Endothelial cell of umbilical vein (primary cell): ENCODE measurements around the gene ZMYM4. TPM values are rescaled to one million over a fixed set of nuclear protein-coding genes. Genes with fewer than 3 reads are reported as not detected.

ENCODE experiments used
- BruUV-seq: library from RNA; stranded (reverse); fragments of 400-500 nt; replicated peaks from 2 replicates; lab custom pipeline; 2021; lab: Mats Ljungman, UMichigan
- CTCF ChIA-PET: fragments of 300-600, 350-600 bp; sonication (Branson Sonifier 250); formaldehyde crosslinking; loops from one replicate; lab custom pipeline; 2021; ENCODE audit warnings: antibody characterized with exemption, inconsistent platforms; lab: Charles Lee
- POLR2A ChIA-PET: fragments of 300-600, 350-600 bp; sonication (Branson Sonifier 250); formaldehyde crosslinking; loops from one replicate; lab custom pipeline; 2021; ENCODE audit warnings: antibody characterized with exemption, inconsistent platforms; lab: Charles Lee
- DNase-seq: peaks from one replicate; pipeline ENCODE4 v3.0.0-alpha.2; 2011; ENCODE audit warnings: low read depth, low spot score
- FAIRE-seq: peaks from 2 replicates; lab custom pipeline; 2011; peaks lifted over from hg19 to GRCh38; lab: Jason Lieb, UNC
- H2AFZ ChIP-seq: 2 replicates; pipeline ENCODE4 v1.6.0; 2012; ENCODE audit warnings: low read depth, low read length, control low read depth, inconsistent platforms
- H3K27ac ChIP-seq: 2 replicates; pipeline ENCODE4 v1.5.1; 2011; ENCODE audit warnings: low read depth, mild to moderate bottlenecking, control low read depth, low read length, moderate library complexity; ENCODE audit not compliant: insufficient read depth
- H3K27me3 ChIP-seq, 2 experiments: 2 replicates each; pipeline versions ENCODE4 v1.6.0 to v1.6.1; 2011; ENCODE audit warnings: low read length in 2 of 2, mixed read lengths in 1 of 2; ENCODE audit not compliant: control insufficient read depth in 2 of 2, insufficient read depth in 2 of 2
- H3K36me3 ChIP-seq, 2 experiments: 2 replicates in 1 of 2; 3 replicates in 1 of 2; pipeline ENCODE4 v1.5.1; 2011; ENCODE audit warnings: low read length in 2 of 2, mild to moderate bottlenecking in 1 of 2, moderate library complexity in 1 of 2; ENCODE audit not compliant: control insufficient read depth in 2 of 2, insufficient read depth in 2 of 2; ENCODE audit errors: extremely low read depth in 1 of 2
- H3K4me1 ChIP-seq: 3 replicates; pipeline ENCODE4 v1.5.1; 2011; ENCODE audit warnings: mild to moderate bottlenecking, low read length; ENCODE audit not compliant: control insufficient read depth, insufficient read depth; ENCODE audit errors: extremely low read depth
- H3K4me2 ChIP-seq: 2 replicates; pipeline ENCODE4 v1.6.1; 2011; ENCODE audit warnings: low read length, control low read depth, mixed read lengths; ENCODE audit not compliant: insufficient read depth
- H3K4me3 ChIP-seq, 3 experiments: fragments of 200-600 bp in 1 of 3; sonication (generic), shearing (Covaris generic) in 1 of 3; replicated peaks in 1 of 3; 2 replicates each; pipeline ENCODE4 v1.5.1; 2011 to 2016; ENCODE audit warnings: control low read depth in 3 of 3, low read length in 3 of 3, mild to moderate bottlenecking in 2 of 3, inconsistent platforms in 1 of 3, low read depth in 1 of 3, moderate library complexity in 1 of 3; ENCODE audit not compliant: insufficient read depth in 1 of 3
- H3K79me2 ChIP-seq: 2 replicates; pipeline ENCODE4 v1.6.0; 2012; ENCODE audit warnings: low read length, inconsistent platforms; ENCODE audit not compliant: control insufficient read depth, insufficient read depth
- H3K9ac ChIP-seq: replicated peaks from 2 replicates; pipeline ENCODE3; 2011; ENCODE audit warnings: low read length, control low read depth; ENCODE audit not compliant: insufficient read depth; ENCODE audit errors: extremely low read depth
- H3K9me1 ChIP-seq: replicated peaks from 3 replicates; pipeline ENCODE4 v1.6.0; 2011; ENCODE audit warnings: mild to moderate bottlenecking, low read length; ENCODE audit not compliant: control insufficient read depth, insufficient read depth; ENCODE audit errors: extremely low read depth
- H3K9me3 ChIP-seq: replicated peaks from 2 replicates; pipeline ENCODE4 v1.5.1; 2012; ENCODE audit warnings: low read length, inconsistent platforms; ENCODE audit not compliant: control insufficient read depth, insufficient read depth
- H4K20me1 ChIP-seq: replicated peaks from 2 replicates; pipeline ENCODE3; 2011; ENCODE audit warnings: mild to moderate bottlenecking, low read length; ENCODE audit not compliant: control insufficient read depth, insufficient read depth; ENCODE audit errors: extremely low read depth
- CTCF ChIP-seq, 2 donors: IDR thresholded peaks; 1 replicate in 1 of 2; 2 replicates in 1 of 2; pipeline ENCODE4 v1.5.1; 2011; ENCODE audit warnings: low read length in 2 of 2, mild to moderate bottlenecking in 2 of 2, moderate library complexity in 2 of 2, control low read depth in 1 of 2, inconsistent platforms in 1 of 2, low read depth in 1 of 2; ENCODE audit not compliant: insufficient read depth in 1 of 2; ENCODE audit errors: extremely low read depth in 1 of 2
- EZH2 ChIP-seq: IDR thresholded peaks from 2 replicates; pipeline ENCODE4 v1.6.1; 2012; ENCODE audit warnings: borderline replicate concordance, low read depth, mild to moderate bottlenecking, moderate library complexity, low read length, inconsistent platforms; ENCODE audit not compliant: severe bottlenecking
- JUN ChIP-seq: IDR thresholded peaks from 2 replicates; pipeline ENCODE4 v1.6.1; 2011; ENCODE audit warnings: borderline replicate concordance, low read depth; ENCODE audit not compliant: insufficient read length, insufficient read depth
- MAX ChIP-seq: IDR thresholded peaks from 2 replicates; pipeline ENCODE4 v1.6.1; 2011; ENCODE audit not compliant: insufficient read depth, insufficient read length
- MYC ChIP-seq: IDR thresholded peaks from one replicate; pipeline ENCODE4 v1.6.1; 2011; ENCODE audit warnings: mild to moderate bottlenecking, low read depth, low read length
- POLR2A ChIP-seq: IDR thresholded peaks from 2 replicates; pipeline ENCODE4 v1.6.1; 2012; ENCODE audit warnings: low read depth, mild to moderate bottlenecking, control low read depth, low read length
- POLR2AphosphoS5 ChIP-seq: IDR thresholded peaks from 2 replicates; pipeline ENCODE4 v1.6.1; 2012; ENCODE audit warnings: low read depth, mild to moderate bottlenecking, control low read depth, low read length, moderate library complexity; ENCODE audit not compliant: insufficient read depth
- dilution Hi-C: fragments of 300-500 bp; cut with MboI; formaldehyde crosslinking; loops from one replicate; pipeline ENCODE4 v1.15.0; 2019; ENCODE audit warnings: low sequenced_read_pairs; ENCODE audit not compliant: extremely low pct_ligation_motif_present
- intact Hi-C: fragments of 100-400 bp; cut with micrococcal nuclease; formaldehyde crosslinking; loops from one replicate; pipeline ENCODE4 v1.10.0; 2022
- polyA plus RNA-seq, 4 experiments: library from polyadenylated mRNA; depleted of rRNA in 3 of 4; stranded (reverse) in 3 of 4; unstranded in 1 of 4; fragments of >200 nt; gene quantifications; 2 replicates each; pipeline versions ENCODE4 v1.2.1 to v1.2.3, GENCODE V29; 2011 to 2012; ENCODE audit warnings: missing spikeins in 1 of 4
- total RNA-seq: library from RNA; stranded (reverse); gene quantifications from 2 replicates; pipeline ENCODE4 v1.2.3, GENCODE V29; 2021

Gene ZMYM4
- total and polyA plus RNA-seq, 2 donors (not counting 3 experiments of a cell fraction or from before 2014, with no cell fraction given): 15.3 to 65.0 TPM

- no TSS peak for BruUV-seq
- Histone ChIP-seq H3K4me2 (no peak overlapping the region), H2AFZ (no peak overlapping the region), H4K20me1 (no peaks in the 10 kb centered on the region), H3K79me2 (no peaks in the 10 kb centered on the region), H3K9ac (no peak overlapping the region), H3K4me1 (no peaks in the 10 kb centered on the region), H3K36me3 (peaks cover 0 to 21% of the 10 kb centered on the region in 2 experiments), H3K9me3 (no peaks in the 10 kb centered on the region), H3K27me3 (no peaks in the 10 kb centered on the region), H3K27ac (no peak overlapping the region), H3K9me1 (no peaks in the 10 kb centered on the region), H3K4me3 (no peak overlapping the region)
- no peak for FAIRE-seq
- intact Hi-C loops: no loop called here
- dilution Hi-C loops: no loop called here
- DNase-seq: no peak
- POLR2A ChIA-PET: no interaction called here
- CTCF ChIA-PET: interaction anchor here (1.4 to 1.5 kb wide), 2 partner anchors 16 to 130 kb away, joined by 4 read pairs; no protein-coding TSS in a partner anchor
- no peak for TF ChIP-seq EZH2
- no peak for TF ChIP-seq CTCF (IDR thresholded peaks at IDR 0.05; ENCODE audit: extremely low read depth in 1 of 2, insufficient read depth in 1 of 2, low read depth in 1 of 2, low read length in 2 of 2)
- TF ChIP-seq MAX: no peak
- no peak for TF ChIP-seq POLR2A
These were observed 166.2 kb downstream of the ZMYM4 start for GRCh38 chr1:35434703-35435102.

- DNase-seq: no peak
- H3K4me1 ChIP-seq: no peaks in the 10 kb centered on the region
- FAIRE-seq: peak; percentile 40
- POLR2A ChIA-PET: no interaction called here
- BruUV-seq: no TSS peak
- CTCF ChIA-PET: interaction anchor here (1.3 to 1.5 kb wide), 3 partner anchors 15 to 133 kb away, joined by 3 to 4 read pairs (median 4); no protein-coding TSS in a partner anchor
- no peak overlapping the region for H2AFZ ChIP-seq
- H3K36me3 ChIP-seq: peaks cover 0 to 28% of the 10 kb centered on the region in 2 experiments
- H3K4me3 ChIP-seq: no peak overlapping the region
- no peaks in the 10 kb centered on the region for H3K79me2 ChIP-seq
- intact Hi-C loops: no loop called here
- H3K9ac ChIP-seq: no peak overlapping the region
- H3K9me1 ChIP-seq: no peaks in the 10 kb centered on the region
- dilution Hi-C loops: no loop called here
- no peak overlapping the region for H3K4me2 ChIP-seq
- H3K27ac ChIP-seq: no peak overlapping the region
- no peaks in the 10 kb centered on the region for H3K9me3 ChIP-seq
- H4K20me1 ChIP-seq: no peaks in the 10 kb centered on the region
- no peak for TF ChIP-seq POLR2A
- TF ChIP-seq EZH2: no peak
- no peak for TF ChIP-seq MAX
- no peak for TF ChIP-seq MYC
- no peak for TF ChIP-seq POLR2AphosphoS5
- no peak for TF ChIP-seq JUN
- H3K27me3 ChIP-seq: no peaks in the 10 kb centered on the region
These were observed 167.6 kb downstream of the ZMYM4 start for GRCh38 chr1:35436078-35436477.
